ENCODE results near the gene HORMAD2. TPM values are rescaled to one million over a fixed set of nuclear protein-coding genes. Genes with fewer than 3 reads are reported as not detected.

Gene HORMAD2
- total RNA-seq, 1 experiment from 2014 or later = not detected

DNA sequence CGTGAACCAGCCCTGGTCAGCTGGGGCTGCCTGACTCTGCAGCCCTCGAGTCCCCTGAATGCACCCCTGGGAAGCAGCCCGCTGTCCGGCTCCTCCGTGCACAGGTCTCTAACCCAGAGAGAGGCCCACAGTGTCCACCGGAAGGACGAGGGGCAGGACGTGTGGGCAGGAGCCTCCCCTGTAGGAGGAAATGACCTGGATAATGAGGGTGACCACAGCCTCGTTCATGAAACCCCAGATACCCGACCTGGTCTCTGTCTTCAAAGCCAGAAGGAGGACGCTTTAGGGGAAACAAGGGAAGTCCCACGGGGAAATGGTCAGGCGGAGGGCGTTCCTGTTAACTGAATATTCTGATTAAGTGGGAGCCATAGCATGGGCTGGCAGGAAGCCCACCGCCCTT lies 143.0 kb downstream of the HORMAD2 start:
- no peak overlapping the region for H3K4me3 ChIP-seq (ENCODE audit: low read depth, low read length, poor library complexity, severe bottlenecking)
- BruUV-seq (replicated peaks) = no TSS peak
- no peaks in the 10 kb centered on the region for H3K27me3 ChIP-seq (replicated peaks; ENCODE audit: insufficient read depth, low read depth, low read length, poor library complexity)
- H3K4me1 ChIP-seq (ENCODE audit: insufficient read depth, low read length, poor library complexity, severe bottlenecking) = no peaks in the 10 kb centered on the region
- DNase-seq (ENCODE audit: low spot score) = no peak
- TF ChIP-seq, protein P1, sequence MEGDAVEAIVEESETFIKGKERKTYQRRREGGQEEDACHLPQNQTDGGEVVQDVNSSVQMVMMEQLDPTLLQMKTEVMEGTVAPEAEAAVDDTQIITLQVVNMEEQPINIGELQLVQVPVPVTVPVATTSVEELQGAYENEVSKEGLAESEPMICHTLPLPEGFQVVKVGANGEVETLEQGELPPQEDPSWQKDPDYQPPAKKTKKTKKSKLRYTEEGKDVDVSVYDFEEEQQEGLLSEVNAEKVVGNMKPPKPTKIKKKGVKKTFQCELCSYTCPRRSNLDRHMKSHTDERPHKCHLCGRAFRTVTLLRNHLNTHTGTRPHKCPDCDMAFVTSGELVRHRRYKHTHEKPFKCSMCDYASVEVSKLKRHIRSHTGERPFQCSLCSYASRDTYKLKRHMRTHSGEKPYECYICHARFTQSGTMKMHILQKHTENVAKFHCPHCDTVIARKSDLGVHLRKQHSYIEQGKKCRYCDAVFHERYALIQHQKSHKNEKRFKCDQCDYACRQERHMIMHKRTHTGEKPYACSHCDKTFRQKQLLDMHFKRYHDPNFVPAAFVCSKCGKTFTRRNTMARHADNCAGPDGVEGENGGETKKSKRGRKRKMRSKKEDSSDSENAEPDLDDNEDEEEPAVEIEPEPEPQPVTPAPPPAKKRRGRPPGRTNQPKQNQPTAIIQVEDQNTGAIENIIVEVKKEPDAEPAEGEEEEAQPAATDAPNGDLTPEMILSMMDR (conservative IDR thresholded peaks at IDR 0.05; ENCODE audit: low read depth, low read length) = no peak
- no peak for TF ChIP-seq EZH2 (IDR thresholded peaks at IDR 0.05; ENCODE audit: borderline replicate concordance, low read depth, low read length, poor library complexity, severe bottlenecking)
- H3K36me3 ChIP-seq (ENCODE audit: insufficient read depth, low read length, poor library complexity, severe bottlenecking) = no peaks in the 10 kb centered on the region
- H3K27ac ChIP-seq (ENCODE audit: low read depth, low read length, poor library complexity, severe bottlenecking) = no peak overlapping the region
- ChIA-PET CTCF (no interaction called here), POLR2A (ENCODE audit: low non-redundant PET) (no interaction called here)
- intact Hi-C loops (cut with micrococcal nuclease; ENCODE audit: unreplicated experiment) = no loop called here
- H3K9me3 ChIP-seq (ENCODE audit: low read depth, low read length, poor library complexity, severe bottlenecking) = no peaks in the 10 kb centered on the region

DNA sequence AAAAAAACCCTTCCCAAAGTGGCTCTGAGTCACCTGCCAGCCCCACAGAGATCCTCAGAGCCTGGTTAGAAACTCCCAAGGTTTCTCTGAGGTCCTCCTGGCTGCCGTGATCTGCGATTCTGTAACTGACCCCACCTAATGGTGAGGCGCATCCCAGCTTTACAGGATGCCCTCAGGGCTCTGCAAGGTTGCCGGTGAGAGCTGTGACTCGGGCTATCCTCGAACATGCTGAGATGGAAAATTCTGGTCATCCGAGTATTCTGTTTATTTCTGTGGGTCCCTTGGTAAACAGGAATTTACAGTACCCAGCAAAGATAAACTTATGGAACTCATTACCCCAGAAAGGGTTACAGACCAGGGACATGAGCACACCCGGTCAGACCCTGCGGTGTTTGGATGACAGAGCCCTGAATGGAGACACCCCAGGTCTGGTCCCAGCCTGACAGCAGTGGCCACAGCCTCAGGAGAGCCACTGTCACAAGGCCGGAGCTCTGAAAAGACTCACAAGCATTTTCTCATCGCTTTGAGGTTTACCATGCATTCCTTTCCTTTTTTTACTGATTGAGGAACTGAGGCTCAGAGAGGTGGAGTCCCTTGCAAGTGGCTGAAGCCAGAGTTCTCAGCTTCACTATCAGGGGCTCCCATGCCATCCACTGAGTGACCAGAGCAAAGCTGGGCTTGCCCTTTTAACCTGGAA lies 144.0 kb downstream of the HORMAD2 start:
- Histone ChIP-seq H3K9me3 (ENCODE audit: low read depth, low read length, poor library complexity, severe bottlenecking) (no peaks in the 10 kb centered on the region), H3K27me3 (replicated peaks; ENCODE audit: insufficient read depth, low read depth, low read length, poor library complexity) (no peaks in the 10 kb centered on the region), H3K4me3 (ENCODE audit: low read depth, low read length, poor library complexity, severe bottlenecking) (no peak overlapping the region), H3K4me1 (ENCODE audit: insufficient read depth, low read length, poor library complexity, severe bottlenecking) (no peaks in the 10 kb centered on the region), H3K27ac (ENCODE audit: low read depth, low read length, poor library complexity, severe bottlenecking) (no peak overlapping the region), H3K36me3 (ENCODE audit: insufficient read depth, low read length, poor library complexity, severe bottlenecking) (no peaks in the 10 kb centered on the region)
- ChIA-PET POLR2A (ENCODE audit: low non-redundant PET) (no interaction called here), CTCF (no interaction called here)
- BruUV-seq (replicated peaks) = no TSS peak
- DNase-seq (ENCODE audit: low spot score) = no peak
- intact Hi-C loops (cut with micrococcal nuclease; ENCODE audit: unreplicated experiment) = no loop called here
- TF ChIP-seq, protein P1 (conservative IDR thresholded peaks at IDR 0.05; ENCODE audit: low read depth, low read length) = no peak
- TF ChIP-seq EZH2 (IDR thresholded peaks at IDR 0.05; ENCODE audit: borderline replicate concordance, low read depth, low read length, poor library complexity, severe bottlenecking) = no peak

DNA sequence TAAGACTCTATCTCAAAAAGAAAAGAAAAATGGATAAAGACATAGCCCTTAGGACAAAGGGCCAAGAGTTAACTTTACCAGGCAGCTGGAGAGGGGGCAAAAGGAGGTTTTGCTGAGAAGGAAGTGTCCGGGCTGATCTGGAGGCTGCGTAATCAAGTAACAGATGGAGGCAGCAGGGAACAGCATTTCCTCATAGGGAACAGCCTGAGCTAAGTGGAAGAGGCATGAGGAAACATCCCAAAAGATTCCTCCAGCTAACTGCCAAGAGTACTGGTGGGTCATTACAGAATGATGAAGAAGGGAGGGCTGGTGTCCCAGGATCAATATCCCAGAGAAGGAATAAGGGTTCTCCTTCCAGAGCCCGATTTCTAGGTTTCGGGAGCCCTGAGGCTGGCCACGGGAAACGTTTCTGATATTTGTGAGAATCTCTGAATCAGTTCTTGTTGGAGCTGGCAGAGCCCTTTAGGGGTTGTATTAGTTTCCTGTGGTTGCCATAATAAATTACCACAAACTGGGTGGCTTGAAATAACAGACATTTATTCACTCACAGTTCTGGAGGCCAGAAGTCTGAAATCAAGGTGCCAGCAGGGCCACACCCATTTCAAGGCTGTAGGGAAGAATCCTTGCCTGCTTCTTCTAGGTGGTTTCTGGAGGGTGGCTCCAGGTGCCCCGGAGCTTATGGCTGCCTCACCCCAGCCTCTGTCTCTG lies 145.1 kb downstream of the HORMAD2 start:
- POLR2A ChIA-PET (ENCODE audit: low non-redundant PET) = no interaction called here
- BruUV-seq (replicated peaks) = no TSS peak
- H3K27ac ChIP-seq (ENCODE audit: low read depth, low read length, poor library complexity, severe bottlenecking) = no peak overlapping the region

More for the DNA sequence above, 145.1 kb downstream of the HORMAD2 start:
- Histone ChIP-seq H3K4me1 (ENCODE audit: insufficient read depth, low read length, poor library complexity, severe bottlenecking) (no peaks in the 10 kb centered on the region), H3K27me3 (replicated peaks; ENCODE audit: insufficient read depth, low read depth, low read length, poor library complexity) (no peaks in the 10 kb centered on the region), H3K36me3 (ENCODE audit: insufficient read depth, low read length, poor library complexity, severe bottlenecking) (no peaks in the 10 kb centered on the region), H3K4me3 (ENCODE audit: low read depth, low read length, poor library complexity, severe bottlenecking) (no peak overlapping the region), H3K9me3 (ENCODE audit: low read depth, low read length, poor library complexity, severe bottlenecking) (no peaks in the 10 kb centered on the region)
- TF ChIP-seq, protein P1 (conservative IDR thresholded peaks at IDR 0.05; ENCODE audit: low read depth, low read length) = no peak
- no peak for TF ChIP-seq EZH2 (IDR thresholded peaks at IDR 0.05; ENCODE audit: borderline replicate concordance, low read depth, low read length, poor library complexity, severe bottlenecking)
- no peak for DNase-seq (ENCODE audit: low spot score)
- intact Hi-C loops (cut with micrococcal nuclease; ENCODE audit: unreplicated experiment) = no loop called here
- CTCF ChIA-PET = no interaction called here
